CD4-positive, alpha-beta T cell treated with Interleukin-15 for 1 hour (primary cell): ENCODE measurements around the gene TFPT.

Source experiments
- DNase-seq: peaks from one replicate; pipeline ENCODE4 v3.0.0-alpha.2; 2020

Gene TFPT, protein sequence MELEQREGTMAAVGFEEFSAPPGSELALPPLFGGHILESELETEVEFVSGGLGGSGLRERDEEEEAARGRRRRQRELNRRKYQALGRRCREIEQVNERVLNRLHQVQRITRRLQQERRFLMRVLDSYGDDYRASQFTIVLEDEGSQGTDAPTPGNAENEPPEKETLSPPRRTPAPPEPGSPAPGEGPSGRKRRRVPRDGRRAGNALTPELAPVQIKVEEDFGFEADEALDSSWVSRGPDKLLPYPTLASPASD

DNA sequence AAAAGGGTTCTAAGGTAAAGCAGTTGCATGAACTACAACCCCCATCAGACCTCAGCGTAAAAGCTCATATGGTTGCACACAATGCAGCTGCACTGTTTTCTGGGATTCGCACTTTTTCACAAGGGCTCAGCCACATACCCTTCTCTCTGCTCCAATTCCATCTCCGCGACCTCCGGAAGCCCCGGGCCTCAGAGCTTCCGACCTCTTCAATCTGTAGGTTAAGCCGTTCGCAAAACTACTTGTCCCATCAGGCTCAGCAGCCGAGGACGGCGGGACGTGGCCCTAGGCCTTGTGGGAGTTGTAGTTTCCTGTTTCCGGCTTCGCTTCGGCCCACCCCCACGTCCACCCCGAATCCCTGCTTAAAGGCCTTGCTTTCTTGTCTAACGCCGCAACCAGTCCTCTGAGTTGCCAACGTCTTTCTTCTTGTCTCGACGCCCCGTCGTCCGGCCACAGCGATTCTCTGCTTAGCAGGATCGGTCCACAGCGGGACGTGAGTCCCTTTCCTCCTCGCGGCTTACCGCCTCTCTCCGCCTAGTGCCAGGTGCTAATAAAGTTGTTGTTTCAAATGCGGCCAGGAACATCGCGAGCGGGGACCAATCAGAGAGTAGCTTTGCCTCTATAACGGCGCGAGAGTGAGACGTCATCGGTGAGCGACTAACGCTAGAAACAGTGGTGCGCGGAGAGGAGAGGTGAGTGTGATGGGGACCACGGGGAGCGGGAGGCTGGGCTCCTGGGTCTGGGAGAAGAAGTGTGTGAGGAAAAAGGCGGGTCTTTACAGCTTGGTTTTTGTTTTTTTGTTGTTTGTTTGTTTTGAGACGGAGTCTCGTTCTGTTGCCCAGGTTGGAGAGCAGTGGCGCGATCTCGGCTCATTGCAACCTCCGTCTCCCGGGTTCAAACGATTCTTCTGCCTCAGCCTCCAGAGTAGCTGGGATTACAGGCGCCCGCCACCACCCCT lies at the start of gene TFPT, which contains the start of gene PRPF31:
TFPT (minus strand) TSS at position 549 of the 955 bp plus-strand sequence; CDS start at position 161, 388 bp downstream.
PRPF31 (plus strand) TSS at position 646 of the 955 bp plus-strand sequence. CDS start 2,525 bp downstream, outside the sequence.
- DNase-seq, result peak; percentile 94

DNA sequence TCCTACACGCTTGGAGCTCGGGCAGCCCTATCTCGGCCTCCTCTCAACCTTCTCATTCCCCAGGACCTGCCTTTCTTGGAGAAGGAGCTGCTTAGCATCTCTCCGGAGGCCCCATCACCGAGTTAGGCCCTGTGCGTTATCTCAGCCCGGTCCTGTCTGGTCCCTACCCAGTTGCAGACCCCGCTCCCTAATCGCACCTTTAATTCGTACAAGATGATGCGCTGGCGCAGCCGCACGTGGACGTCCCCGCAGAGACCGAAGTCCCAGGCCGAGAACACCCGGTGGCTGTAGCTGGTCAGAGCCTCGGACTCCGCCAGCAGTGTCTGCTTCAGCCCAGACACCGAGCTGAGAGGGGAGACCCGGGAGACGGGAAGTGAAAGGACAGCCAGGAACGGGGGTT lies 49.8 kb upstream of the TFPT start:
- no peak for DNase-seq

DNA sequence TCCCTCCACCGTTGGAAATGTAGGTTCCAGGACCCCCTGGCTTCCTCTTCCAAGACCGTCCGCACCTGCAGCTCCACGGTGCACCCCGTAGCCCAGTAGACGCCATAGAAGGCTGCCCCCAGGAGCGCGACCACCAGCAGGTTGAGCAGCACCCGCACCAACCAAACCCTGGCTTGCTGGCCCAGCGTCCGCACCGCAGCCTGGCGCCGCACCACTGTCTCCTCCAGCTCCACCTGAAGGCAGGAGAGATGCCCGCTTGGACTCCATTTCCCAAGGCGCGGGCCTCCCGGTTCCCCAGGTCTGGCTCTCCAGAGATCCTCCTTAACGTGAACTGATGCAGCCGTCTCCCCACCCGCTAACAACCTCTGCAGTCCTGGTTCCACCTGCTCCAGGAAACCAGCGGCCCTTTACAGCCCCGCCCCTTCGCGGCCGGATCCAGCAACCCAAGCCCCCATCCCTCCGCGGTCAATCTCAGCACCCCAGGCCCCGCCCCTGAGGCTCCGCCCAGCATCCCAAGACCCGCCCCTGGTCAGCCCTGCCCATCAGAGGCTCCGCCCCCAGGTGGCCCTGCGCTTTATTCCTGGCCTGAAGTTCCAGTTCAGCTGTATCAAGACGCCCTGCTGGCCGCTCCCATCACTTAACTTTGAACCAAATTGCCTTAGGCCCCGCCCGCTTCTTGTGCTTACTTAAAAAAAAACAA lies 49.1 kb upstream of the TFPT start:
- peak; percentile 64 for DNase-seq

DNA sequence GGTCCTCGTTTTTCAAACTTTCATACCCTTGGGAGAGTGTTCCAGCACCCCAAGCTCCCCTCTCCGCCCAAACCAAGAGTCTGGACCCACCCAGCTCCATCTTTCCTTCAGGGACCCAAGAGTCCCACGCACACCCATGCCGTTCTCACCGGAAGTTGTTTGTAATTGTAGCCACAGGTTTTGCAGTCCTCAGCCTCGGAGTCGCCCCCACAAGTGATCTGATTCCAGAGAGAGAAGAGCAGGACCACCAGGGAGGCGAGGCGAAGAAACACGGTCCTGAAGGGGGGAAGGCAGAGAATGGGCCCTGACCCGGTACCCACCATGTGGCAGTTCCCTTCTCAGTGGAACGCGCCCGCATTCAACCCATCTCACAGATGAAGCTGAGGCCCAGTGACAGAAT lies 47.4 kb upstream of the TFPT start:
- DNase-seq, result no peak

DNA sequence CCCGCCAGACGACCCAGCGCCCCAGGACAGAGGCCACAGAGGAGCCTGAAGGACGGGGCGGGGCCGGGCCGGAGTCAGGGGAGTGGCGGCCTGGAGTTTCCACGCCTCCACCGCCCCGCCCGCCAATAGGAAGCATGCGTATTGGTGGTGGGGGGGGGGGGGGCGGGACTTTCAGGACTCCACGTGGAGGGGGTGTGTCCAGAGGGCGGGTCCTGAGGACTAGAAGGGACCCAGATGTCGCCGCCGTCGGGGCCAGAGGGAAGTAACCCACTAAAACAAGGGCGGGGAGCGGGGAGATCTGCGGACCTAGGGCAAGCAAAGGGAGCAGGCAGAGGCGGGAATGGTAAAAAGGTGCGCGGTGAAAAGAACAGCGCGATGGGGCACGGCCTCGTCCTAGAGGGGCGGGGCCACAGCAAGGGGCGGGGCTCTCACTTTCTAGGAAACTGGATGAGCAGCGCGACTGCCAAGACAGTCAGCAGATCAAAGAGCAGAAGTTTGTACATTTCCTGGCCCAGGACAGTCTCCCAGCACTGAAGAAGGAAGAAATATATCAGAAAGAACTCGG lies 46.9 kb upstream of the TFPT start:
- peak; percentile 85 for DNase-seq

DNA sequence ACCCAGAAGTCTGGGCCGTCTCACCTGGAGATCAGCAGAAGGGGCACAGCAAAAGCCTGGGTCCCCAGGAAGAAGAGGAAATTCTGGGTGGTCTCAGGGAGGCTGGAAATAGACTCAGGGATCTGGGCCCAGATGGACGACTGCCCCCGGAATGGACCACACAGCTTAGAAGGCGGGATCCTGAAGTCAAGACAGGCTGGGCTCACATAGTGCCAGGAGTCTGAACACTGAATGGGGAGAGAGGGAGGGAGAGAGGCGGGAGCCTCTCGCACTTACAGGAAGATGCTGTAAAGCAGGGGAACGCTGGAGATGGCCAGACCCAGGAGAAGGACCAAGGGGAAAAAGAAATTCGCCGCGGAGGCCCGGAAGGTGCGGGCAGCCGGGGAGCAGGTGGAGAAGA lies 45.4 kb upstream of the TFPT start:
- DNase-seq, result no peak

DNA sequence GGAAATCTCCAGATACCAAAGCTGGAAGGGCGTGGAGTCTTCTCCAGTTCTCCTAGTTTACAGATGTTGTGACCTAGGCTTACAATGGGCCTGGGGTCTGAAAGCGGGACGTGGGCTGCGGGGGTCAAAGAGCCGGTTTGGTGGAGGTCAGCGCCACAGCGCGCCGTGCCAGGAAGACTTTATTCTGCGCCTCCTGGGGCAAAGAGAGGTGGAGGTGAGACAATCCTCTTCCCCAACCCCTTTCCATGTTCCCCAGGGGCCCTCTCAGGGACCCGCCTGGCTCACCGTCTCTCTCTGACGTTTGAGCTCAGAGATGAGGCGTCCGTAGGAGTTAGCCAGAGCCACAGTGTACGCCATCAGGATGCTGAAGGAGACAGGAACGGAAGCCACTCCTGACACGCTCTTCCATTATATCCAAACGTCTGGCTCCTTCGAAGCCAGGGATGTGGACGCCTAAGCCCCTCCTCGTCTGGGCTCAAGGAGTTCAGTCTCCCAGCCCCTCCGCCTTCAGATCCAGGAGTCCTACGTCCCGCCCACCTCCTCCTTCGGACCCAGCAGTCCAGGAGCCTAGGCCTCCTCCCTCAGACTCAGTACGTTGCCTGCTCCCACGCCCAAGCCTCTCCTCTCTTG lies 44.8 kb upstream of the TFPT start:
- no peak for DNase-seq

DNA sequence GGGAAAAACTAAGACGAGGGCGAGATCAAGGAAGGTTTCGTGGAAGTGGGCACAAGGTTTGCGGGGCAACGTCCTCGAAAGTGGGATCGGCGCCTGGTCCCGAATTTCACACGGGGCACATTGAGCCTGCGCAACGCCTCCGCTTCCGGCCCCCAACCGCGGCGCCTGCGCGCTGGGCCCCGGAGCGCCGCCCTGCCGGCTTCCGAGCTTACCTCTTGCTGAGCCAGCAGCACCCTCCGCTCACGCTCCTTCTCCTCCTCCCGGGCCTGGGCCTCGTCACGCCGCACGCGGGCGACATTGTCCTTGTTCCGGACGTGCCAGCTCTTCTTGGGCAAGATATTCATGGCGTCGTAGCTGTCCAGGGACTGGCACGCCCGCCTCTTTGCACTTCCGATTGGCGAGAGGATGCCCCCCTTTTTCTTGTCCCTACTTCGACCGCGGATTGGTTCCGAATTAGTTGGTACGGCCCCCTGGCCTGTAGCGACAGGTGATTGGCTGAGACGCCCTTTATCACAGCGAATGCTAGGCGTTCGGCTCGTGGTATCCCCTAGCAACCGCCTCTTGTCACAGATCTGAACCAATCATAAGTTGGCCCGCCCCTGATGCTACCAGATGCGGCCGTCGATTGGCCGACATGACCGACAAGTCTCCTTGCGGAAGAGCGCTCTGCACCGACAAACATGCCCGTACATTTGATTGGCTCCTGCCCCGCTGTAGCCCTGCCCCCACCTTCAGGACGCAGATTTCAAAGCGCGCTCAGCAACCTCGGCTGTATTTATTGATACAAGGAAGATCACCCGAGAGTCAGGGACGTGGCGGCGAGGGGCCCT lies 44.1 kb upstream of the TFPT start, which contains the start of gene LENG1:
LENG1 (minus strand) TSS at position 370 of the 830 bp plus-strand sequence; CDS start at position 344, 26 bp downstream.
- DNase-seq, result peak; percentile 100

DNA sequence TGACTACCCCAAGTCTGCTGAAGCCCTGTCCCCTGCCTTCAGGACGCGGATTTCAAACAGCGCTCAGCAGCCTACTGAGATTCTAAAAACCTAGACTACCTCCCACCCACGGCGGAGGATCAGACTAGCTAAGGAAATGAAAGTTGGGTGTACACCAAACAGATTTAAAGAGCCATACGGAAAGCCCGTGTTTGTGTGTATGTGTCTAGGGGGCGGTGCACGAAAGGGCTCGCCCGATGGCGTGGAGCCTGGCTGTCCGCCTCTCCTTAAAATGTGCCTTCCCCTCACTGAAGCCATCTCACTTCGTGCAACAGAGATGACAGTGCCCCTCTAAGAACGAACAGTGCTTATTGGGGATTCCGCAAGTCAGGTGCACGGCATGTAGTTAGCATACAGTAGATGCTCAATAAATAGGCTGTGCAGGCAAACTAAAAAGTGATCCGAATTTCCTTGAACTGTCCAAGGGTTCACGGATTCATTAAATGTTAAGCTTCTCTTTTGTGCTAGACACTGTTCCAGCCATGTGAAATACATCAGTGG lies 43.4 kb upstream of the TFPT start:
- no peak for DNase-seq

DNA sequence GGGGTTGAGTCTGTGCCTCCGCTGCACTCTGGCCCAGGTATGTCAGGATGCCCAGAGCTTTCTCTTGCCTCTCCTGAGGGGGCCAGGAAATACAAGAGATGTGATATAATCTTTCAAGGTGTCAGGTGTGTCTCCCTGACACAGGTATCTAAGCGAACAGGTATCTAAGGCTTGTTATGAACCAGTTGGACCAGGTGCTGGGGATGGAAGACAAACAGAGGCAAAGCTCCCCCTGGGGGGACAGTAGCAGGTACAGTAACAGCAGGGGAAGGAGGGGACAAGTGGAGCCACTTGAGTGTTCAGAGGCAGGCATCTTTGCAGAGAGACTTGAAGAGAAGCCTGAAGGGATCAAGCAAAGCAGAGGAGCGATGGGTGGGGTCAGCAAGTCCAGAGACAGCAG lies 41.5 kb upstream of the TFPT start:
- DNase-seq, result no peak

DNA sequence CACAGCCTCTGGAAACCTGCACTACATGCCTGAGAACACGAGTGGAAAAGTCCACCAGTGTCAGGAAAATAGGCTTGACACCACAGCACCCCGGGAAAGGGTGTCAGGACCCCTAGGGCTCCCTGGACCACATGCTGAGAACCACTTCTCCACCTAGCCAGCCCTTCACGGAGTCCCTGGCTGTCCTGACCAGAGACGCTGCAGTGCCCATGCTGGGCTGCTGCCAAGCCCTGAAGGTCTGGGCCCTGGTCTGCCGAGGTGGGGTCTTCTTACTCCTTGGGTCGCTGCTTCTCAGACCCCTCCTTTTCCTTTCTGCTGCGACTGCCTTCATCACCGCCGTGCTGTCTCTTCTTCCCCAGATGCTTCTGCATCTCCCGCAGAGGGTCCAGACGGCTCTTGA lies 41.0 kb upstream of the TFPT start:
- DNase-seq, result no peak

DNA sequence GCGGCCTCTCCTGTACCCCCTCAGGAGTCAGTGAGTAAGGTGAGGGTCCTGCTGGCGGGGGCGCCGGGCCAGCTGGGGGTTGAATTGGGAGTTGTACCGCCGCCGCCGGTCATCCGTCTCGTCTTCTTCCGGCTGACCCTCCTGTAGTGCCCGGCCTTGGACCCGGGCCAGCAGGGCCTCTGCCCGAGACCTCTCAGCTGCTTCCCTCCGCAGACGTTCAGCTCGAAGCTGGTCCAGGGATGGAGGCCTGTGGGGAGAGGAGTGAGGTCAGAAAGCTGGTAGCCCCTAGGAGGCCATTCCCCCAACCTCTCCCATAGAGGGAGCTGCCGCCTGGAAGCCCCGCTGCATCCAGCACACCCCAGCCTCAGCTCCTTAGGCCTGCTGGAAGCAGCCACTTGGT lies 40.2 kb upstream of the TFPT start:
- DNase-seq, result no peak

DNA sequence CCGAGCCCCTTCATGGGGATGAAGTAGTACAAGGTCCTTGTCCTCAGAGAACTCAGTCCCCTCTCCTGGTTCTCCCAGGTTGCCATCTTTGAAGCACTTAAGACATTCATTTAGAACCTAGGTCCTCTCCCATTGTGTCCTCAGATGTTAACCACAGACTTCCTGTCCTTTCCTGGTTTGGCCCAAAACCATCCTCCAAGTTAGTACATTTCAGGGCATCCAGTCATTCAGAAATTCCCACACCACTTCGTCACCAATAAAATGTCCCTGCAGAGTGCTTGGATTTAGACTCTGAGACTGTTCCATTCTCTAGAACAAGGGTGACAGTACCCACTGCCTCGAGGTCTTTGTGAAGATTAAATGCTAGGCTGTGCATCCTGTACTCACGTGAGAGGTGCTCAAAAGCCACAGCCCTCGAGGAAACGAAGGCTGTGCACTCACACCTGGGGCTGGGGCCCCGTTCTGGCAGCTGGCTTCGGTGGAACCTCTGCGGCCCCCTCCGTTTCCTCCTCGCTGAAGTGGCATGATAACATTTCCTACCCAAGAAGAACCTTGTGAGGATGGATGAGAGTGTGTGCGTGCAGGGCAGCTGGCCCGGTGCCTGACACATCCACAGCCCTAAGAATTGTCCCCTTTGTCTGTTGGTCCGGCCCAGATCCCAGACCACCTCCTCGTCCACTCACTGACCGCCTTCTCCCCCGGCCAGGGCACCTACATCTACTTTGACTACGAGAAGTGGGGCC lies 39.3 kb upstream of the TFPT start:
- no peak for DNase-seq

DNA sequence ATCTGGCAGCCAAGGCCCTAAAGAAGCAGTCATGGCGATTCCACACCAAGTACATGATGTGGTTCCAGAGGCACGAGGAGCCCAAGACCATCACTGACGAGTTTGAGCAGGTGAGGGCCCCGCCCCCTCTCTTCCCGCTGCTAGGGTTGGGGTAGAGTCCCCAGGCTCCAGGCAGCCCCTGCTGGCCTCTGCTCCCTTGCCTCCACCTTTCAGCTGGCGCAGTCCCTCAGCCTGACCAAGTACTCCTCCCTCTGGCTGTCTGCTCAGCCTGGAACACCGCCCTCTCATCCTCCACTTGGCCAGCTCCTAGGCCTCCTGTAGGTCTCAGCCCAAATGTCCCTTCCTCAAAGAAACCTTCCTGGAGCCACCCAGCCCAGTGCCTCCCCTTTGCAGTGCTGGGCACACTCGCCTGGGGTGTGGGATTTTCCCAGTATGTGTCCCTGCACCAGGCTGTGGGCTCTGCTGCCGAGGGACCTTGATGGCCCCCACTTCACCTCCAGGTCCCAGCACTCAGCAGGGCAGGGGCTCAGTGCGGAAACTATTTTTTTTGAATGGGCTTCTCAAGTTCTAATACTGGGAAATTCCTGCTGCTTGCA lies 38.4 kb upstream of the TFPT start:
- no peak for DNase-seq

DNA sequence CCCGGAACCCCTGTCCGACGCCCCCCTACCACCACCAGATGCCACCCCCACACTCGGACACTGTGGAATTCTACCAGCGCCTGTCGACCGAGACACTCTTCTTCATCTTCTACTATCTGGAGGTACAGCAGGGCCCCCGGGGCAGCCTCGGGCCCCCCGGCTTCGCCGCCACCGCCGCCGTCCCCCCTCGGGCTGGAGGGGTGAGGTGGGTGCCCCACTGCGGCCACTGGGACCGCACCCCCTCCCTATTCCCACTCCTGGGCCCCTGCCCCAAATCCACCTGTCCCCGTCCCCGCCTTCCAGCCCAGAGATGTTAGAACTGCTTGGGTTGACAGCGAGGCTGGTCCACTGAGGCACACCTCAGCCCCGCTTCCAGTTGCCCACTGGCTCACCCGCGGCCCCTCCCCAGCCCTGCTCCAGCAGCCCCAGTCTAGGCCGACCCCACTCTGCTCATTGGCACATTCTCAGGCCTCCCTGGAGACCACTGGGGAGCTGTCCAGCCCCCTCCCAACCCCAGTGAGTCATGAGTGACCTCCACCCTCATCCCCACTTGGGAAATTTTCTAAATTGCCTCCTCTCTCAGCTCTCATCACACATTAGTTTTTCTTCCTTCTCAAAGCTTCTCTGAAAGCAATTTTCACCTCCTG lies 37.5 kb upstream of the TFPT start:
- DNase-seq, result no peak

DNA sequence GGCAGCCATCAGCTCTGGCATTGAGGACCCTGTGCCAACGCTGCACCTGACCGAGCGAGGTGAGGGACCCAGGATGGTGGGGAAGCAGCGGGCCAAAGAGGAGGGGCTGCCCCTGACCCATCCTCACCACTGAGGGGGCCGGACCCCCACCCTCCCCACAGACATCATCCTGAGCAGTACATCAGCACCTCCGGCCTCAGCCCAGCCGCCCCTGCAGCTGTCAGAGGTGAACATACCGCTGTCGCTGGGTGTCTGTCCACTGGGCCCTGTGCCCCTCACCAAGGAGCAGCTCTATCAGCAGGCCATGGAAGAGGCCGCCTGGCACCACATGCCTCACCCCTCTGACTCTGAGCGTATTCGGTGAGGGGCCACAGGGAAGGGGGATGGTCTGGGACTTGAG lies 36.8 kb upstream of the TFPT start:
- no peak for DNase-seq

DNA sequence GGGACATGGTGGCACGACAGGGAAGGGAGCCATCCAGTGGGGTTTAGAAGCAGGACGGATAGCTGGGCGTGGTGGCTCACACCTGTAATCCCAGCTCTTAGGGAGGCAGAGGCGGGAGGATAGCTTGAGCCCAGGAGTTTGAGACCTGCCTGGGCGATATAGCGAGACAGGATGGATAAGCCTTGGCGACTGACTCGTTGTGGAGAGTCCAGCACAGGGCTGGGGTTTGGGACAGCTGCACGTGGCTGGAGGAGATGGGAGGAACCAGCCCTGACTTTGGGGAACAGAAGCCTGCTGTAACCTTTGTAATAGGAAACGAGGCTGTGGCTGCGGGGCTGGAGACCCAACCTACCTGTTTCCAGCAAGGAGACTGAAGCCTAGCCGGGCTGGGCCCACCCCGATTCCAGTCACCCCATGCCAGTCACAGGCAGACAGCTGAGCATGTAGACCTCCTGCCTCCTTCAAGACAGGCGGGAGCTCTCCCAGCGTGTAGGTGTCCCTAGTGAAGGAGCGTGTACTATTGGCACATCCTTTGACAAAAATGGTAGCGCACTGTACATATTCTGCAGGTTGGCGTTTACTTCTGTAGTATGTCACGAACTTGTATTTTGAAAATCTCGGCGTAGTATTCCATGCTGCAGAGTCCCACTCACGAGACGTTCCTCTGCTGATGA lies 36.0 kb upstream of the TFPT start:
- DNase-seq, result no peak

DNA sequence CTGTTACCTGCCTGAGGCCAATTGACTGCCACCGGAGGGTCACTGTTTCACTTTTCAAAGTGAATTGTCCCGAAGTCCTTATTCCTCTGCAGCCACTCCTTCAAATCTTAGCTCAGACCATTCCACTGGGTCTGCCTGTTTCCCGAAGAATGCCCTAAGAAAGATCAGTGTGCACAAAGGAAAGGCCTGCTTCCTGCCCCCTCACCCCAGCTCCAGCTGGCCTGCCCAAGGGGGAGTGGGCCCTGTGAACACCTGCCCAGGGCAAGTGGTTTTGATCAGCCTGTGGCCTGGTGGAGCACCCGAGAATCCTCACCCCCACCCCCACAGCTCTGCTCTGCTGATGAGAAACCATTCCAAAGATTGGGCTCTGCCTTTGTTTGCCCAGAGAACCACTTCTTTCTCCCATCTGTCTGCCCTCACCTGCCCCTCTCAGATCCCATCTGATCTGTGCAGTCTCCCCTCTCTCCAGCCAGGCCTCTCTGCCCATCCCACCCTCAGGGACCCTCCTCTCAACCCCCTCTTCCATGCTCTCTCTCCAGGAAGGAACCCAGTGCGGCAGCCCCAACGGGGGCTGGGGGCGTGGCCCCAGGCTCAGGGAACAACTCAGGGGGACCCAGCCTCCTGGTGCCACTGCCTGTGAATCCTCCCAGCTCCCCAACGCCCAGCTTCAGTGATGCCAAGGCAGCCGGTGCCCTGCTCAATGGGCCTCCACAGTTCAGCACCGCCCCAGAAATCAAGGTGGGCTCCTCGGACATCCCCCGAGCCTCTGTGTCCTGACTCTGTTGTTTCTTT lies 33.8 kb upstream of the TFPT start:
- no peak for DNase-seq
